ENCODE measurements around the gene ACOT12.
A peak's percentile ranks its signal among the peaks of the same experiment; 100 is the strongest.
"Not testable (repeated sequence)": the region's sequence is repeated elsewhere in the genome, so short reads cannot be mapped to it uniquely, and the experiment has no call there.

ACOT12 gene

GRCh38 chr5:81336556-81336955, 57.4 kb downstream of the ACOT12 start:
- no peak for DNase-seq

- DNase-seq = no peak
Observed at GRCh38 chr5:81335946-81336345, 58.0 kb downstream of the ACOT12 start.

- no peak for DNase-seq
Observed at GRCh38 chr5:81334304-81335061, 59.5 kb downstream of the ACOT12 start.

DNA sequence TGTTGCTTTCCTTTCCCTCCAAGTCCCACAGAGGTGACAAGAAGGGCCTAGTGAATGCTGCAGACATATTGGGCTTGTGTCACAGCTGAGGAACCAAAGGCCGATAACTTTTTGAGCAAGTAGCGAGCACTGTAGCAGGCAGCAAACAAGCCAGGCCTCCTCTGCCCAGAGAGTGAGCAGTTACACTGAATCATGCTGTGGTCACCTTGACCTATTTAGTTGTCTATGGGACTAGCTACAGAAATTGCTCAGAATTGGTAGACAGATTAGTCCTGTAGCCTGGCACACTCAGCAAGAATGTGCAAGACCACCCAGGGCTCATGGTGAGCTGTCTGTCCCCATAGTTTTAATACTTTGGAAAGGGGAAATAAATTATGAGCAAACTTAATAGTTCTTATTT, 67.4 kb downstream of the ACOT12 start:
- no peak for DNase-seq

DNA sequence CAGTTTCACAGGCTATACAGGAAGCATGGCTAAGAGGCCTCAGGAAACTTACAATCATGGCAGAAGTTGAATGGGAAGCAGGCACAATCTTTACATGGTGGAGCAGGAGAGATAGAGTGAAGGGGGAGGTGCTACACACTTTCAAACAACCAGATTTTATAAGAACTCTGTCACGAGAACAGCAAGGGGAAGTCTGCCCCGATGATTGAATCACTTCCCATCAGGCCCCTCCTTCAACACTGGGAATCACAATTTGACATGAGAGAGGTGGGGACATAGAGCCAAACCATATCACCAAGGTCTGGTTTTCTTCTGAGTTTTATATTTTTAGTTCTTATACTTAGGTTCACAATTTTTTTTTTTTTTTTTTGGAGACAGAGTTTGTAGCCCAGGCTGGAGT, 76.4 kb downstream of the ACOT12 start:
- no peak for DNase-seq

DNA sequence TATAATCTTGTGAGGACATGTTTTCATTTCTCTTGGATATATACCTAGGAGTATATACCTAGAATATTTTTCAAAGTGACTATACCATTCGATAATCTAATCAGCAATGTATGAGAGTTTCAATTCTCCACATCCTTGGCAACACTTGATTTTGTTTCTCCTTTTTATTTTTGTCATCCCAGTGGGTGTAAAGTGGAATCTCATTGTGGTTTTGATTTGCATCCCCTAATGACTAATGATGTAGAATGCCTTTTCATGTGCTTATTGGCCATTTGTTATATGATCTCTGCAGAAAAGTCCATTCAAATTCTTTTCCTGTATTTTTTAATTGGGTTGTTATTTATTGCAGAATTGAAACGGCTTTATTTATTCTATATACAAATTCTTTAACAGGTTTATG, 77.4 kb downstream of the ACOT12 start:
- DNase-seq = no peak

DNA sequence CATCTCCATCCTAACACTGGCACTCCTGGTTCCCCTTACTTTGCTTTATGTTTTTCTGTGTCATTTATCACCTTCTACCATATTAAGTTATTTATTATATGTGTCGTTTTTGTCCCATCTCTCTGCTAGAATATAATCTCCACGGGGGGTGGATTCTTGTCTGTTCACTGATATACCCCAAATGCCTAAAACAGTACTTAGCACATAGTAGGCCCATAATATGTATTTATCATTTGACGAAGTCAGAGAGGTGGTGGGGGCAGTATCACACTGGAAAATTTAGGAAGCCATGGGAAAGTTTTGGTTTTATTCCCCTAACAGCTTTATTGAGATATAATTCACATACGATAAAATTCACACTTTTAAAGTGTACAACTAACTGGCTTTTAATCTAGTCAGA, 78.1 kb downstream of the ACOT12 start:
- DNase-seq = no peak

DNA sequence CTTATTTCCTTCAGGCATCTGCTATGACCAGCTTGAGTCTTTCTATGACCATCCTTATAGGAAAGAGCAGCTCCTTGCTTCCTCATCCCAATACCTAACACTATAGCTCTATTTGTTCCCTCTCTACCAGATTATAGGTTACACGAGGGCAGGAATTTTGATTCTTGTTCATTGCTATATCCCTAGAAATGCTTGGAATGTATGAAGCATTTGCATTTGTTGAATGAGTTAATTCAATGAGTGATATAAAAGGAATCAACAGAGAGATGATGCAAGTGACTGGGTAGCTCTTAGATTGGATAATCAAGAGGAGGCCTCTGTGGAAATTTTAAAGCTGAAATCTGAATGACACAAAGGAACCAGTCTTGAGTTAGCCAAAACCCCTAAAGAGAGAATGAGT, 78.6 kb downstream of the ACOT12 start:
- no peak for DNase-seq

- DNase-seq = no peak
Observed at GRCh38 chr5:81314581-81314980, 79.4 kb downstream of the ACOT12 start.

GRCh38 chr5:81313686-81314085, 80.2 kb downstream of the ACOT12 start:
- DNase-seq = no peak

DNA sequence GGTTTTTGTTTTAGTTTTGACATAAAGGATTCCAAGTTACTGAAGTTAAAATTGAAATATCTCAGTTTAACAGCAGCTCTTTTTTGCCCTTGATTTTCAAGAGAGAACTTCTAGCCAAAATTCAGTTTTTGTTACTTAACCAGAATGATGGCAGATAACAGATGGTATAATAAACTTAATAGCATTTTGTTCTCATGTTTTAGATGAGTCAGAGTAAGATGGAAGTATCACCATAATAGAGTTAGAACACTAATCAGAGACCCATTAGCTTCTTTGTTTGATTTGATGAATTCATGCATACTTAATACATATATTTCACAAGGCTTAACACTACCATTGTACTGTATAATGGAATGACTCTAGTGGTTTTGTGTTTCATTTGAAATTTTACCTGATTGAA, 80.7 kb downstream of the ACOT12 start:
- DNase-seq = no peak

- DNase-seq = no peak
Observed at GRCh38 chr5:81310402-81311063, 83.4 kb downstream of the ACOT12 start.

DNA sequence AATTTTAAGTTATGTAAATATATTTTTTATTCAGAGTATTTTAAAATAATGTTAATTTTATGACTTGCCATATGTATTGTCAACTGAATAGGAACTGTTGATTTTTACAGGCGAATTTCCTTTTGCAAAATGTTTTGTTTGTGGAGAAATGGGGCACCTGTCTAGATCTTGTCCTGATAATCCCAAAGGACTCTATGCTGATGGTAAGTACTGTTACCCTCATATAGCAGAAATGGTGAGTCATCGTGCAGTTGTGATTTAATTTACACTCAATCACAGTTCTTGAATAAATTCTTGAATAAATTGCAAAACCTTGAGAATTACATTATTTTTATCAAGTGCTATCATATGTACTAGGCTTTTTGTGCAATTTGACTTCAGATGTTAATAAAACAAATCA, 85.1 kb downstream of the ACOT12 start:
- DNase-seq = no peak

- no peak for DNase-seq
Observed at GRCh38 chr5:81305785-81306184, 88.1 kb downstream of the ACOT12 start.

- no peak for DNase-seq
Observed at GRCh38 chr5:81303563-81303962, 90.4 kb downstream of the ACOT12 start.

GRCh38 chr5:81302596-81302995, 91.3 kb downstream of the ACOT12 start:
- DNase-seq = no peak

DNA sequence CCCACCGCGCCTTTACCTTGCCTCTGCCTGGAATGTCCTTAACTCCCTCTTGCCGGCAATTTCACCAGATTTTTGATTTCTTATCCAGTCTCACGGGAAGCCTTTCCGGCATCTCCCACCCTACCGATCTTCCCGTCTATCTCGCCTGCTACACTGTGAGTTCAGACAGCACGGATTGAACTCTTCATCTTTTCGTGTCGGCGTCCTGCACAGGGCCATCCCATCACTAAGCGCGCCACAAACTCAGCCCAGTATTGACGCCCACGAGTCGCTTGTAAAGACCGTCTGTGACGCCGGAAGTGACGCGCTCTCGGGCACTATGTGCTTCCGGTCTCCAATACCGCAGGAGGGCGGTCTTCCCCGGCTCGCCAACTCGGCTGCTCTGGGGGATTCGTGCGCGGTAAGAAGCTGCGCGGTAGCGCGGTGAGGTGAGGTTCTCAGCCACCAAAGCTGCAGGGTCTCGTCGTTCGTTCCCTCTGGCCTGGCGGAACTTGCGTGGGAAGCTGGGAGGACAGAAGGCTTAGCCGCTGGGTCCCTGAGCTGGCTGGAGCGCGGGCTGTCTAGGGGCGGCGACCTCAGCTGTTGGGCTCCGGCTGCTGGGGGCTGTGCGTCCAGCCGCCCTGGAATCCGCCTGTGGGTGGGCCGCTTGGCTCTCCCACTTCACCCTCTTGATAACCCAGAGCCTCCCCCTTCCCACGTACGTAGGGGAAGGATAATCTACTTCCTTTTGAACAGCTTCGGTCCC, 92.5 kb downstream of the ACOT12 start, which contains the start of gene ZCCHC9:
Gene ZCCHC9 (plus strand): TSS at position 317 of the 745 bp plus-strand sequence. CDS start 3,171 bp downstream, outside the sequence.
- DNase-seq = peak; percentile 88 to 93

DNA sequence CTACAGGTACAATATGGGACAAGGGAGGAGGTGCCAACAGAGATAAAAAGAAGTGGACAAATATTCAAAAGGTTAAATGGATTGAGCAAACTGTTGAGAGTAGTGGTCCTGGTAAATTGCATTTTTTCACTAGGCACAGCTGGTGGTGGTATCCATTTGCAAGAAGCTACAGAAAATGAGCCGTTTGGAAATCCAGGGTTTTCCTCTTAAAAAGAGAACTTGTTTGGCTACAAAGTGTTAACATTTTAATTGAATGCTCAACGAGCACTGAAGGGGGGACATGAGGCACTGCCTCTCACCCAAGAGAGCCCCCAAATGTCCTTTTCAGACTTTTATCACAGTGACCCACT, 93.0 kb downstream of the ACOT12 start:
- no peak for DNase-seq

DNA sequence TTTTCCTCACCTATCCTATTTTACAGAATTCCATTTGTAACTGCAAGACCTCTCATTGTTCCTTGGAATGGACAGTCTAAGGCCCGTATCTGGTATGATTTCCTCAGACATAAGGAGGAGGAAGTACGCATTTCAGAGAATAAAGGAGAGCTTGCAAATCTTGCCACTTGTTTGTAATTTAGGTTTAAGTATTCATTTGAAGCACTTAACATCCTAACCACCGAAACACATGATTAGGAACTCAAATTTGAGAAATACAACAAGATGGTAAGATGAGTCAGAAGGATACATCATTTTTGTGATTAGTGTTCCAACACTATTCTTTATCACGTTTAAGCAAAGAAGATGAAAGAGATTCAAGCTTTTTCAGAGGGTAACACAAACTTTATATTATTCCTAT, 96.4 kb downstream of the ACOT12 start:
- DNase-seq = no peak

- not testable (repeated sequence) for DNase-seq
Observed at GRCh38 chr5:81294021-81294420, 99.9 kb downstream of the ACOT12 start.

- no peak for DNase-seq
Observed at GRCh38 chr5:81292130-81292529, 101.8 kb downstream of the ACOT12 start.

GRCh38 chr5:81290146-81290545, 103.8 kb downstream of the ACOT12 start:
- no peak for DNase-seq

DNA sequence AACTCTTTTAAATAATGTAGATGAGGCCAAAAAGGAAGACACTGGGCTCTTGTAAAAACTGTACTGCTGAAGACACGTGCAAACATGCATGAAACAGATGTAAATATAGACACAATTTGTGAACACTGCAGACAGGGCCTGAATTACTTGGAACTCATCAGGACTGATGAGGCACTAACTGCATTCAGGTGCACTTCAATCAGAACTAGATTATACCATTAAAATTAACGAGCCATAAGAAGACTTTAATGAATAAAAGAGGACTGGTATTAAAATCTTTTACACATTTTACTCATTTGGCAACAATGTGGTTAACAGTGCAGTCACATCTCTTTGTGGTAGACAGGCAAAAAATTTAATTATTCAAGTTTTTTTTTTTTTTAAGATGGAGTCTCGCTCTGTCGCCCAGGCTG, 105.9 kb downstream of the ACOT12 start:
- no peak for DNase-seq

GRCh38 chr5:81286059-81286617, 107.8 kb downstream of the ACOT12 start:
- no peak for DNase-seq
